GM10248 (cell line): ENCODE measurements around the gene CLEC16A.

Source experiments
- CTCF ChIA-PET: fragments of 300-600 bp; sonication (Branson Sonifier 250); formaldehyde crosslinking; extraction: SDS; loops from one replicate; lab custom pipeline; 2021; ENCODE audit warnings: antibody characterized with exemption; lab: Yijun Ruan, JAX
- POLR2A ChIA-PET: fragments of 350-650 bp; sonication (Branson Sonifier 250); formaldehyde crosslinking; extraction: SDS; loops from one replicate; lab custom pipeline; 2020; ENCODE audit warnings: antibody characterized with exemption; lab: Yijun Ruan, JAX
- DNase-seq: peaks from one replicate; pipeline ENCODE4 v3.0.0; 2012; ENCODE audit errors: extremely low spot score
- TF ChIP-seq, protein P1 (sequence below): IDR thresholded peaks from 2 replicates; pipeline ENCODE4 v1.5.1; 2012; ENCODE audit warnings: mild to moderate bottlenecking, low read depth; ENCODE audit errors: extremely low read depth, missing control alignments, control extremely low read depth

CLEC16A gene

DNA sequence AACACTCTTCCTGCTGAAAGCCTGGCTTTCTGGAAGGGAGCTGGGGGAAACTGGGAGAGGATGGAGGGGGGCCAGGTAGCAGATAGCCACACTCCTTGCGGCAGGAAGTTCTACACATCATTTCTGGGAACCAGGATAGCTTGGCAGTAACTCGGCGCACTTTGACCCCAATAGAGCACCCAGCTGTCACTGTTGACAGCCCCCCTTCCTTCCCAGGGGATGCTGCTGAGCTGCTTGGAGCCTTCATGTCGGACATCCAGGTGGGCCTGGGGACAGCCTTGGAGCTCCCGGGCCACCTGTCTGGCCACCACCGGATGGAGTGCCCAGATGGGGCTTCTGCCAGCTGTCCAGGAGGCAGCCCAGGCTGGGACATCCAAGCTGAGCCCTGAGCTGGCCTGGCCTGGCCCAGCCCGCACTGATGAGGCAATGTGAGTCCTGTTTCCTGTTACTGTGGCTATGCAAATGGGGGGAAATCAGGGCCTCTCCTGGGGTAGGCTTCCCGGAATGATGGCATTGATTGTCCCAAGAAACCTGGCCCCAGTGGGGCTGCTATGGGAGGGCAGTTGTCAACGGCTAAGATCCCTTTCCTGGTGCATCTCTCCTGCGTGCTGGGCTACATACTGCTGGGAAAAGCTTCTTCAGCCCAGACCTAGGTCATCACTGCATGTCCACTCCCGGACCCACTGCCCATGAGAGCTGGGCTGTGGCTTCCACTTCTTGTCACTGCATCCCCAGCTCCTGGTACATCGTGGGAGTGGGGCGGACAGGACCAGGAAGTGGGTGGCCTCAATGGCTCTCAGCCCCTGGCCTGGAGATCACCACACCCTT lies 261.6 kb downstream of the CLEC16A start:
- ChIA-PET CTCF (interaction anchor here (0.7 to 2.5 kb wide), 10 partner anchors 8 to 242 kb away, joined by 3 to 13 read pairs (median 6); partner anchors contain the start of gene SOCS1), POLR2A (interaction anchor here (1.0 to 2.9 kb wide), 6 partner anchors 19 to 241 kb away, joined by 3 to 18 read pairs (median 4); partner anchors contain the start of gene SOCS1)
- TF ChIP-seq, protein P1, sequence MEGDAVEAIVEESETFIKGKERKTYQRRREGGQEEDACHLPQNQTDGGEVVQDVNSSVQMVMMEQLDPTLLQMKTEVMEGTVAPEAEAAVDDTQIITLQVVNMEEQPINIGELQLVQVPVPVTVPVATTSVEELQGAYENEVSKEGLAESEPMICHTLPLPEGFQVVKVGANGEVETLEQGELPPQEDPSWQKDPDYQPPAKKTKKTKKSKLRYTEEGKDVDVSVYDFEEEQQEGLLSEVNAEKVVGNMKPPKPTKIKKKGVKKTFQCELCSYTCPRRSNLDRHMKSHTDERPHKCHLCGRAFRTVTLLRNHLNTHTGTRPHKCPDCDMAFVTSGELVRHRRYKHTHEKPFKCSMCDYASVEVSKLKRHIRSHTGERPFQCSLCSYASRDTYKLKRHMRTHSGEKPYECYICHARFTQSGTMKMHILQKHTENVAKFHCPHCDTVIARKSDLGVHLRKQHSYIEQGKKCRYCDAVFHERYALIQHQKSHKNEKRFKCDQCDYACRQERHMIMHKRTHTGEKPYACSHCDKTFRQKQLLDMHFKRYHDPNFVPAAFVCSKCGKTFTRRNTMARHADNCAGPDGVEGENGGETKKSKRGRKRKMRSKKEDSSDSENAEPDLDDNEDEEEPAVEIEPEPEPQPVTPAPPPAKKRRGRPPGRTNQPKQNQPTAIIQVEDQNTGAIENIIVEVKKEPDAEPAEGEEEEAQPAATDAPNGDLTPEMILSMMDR = no peak
- DNase-seq = peak; percentile 57

DNA sequence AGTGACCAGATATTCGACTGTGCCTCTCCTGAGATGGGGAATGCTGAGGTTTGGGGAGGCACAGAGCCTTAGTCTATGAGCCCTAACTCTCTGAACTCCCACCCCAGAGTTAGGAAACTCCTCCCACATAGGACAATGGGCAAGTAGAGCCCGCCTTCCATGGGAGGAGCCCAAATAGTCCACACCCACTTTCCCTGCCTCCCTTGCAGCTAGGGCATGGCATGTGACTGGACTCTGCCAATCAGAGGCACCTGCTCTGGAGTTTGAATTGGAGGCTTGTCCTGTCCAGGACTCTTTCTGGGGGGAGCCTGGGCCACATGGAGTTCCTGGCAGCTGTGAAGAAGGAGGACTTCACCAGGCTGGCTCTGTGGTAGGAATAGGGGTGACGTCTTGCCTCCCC lies 263.3 kb downstream of the CLEC16A start:
- DNase-seq = no peak
- TF ChIP-seq, protein P1 = no peak
- ChIA-PET POLR2A (interaction anchor here (1.7 kb wide), 1 partner anchor 102 kb away, joined by 3 read pairs; no protein-coding TSS in a partner anchor), CTCF (interaction anchor here (1.2 to 1.3 kb wide), 2 partner anchors 11 to 149 kb away, joined by 3 to 5 read pairs; no protein-coding TSS in a partner anchor)

DNA sequence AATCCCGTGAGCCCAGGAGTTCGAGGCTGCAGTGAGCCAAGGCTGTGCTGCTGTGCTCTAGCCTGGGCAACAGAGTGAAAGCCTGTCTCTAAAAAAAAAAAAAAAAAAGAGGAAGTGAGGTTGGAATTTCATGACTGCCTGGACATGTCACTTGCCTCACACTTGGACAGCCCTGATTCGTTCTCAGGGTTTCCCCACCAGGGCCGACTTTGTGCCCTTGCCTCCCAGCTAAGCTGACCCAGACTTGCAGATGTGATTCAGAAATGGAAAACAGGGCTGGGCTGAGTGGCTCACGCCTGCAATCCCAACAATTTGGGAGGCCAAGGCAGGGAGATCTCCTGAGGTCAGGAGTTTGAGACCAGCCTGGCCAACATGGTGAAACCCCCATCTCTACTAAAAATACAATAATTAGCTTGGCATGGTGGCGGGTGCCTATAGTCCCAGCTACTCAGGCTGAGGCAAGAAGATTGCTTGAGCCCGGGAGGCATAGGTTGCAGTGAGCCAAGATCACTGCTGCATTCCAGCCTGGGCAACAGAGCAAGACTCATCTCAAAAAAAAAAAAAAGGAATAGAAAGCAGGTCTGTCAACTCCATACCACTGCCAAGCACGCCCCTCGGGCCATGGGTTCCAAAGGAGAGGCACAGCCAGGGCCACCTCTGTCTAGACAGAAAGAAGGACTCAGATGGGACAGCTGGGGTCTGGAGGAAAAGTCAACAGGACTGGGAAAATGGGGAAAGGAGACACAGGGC lies 264.7 kb downstream of the CLEC16A start:
- ChIA-PET POLR2A (interaction anchor here (0.6 kb wide), 1 partner anchor 58 kb away, joined by 3 read pairs; no protein-coding TSS in a partner anchor), CTCF (interaction anchor here (0.7 to 1.8 kb wide), 5 partner anchors 9 to 255 kb away, joined by 3 to 10 read pairs (median 3); no protein-coding TSS in a partner anchor)
- DNase-seq = no peak
- TF ChIP-seq, protein P1 = no peak

DNA sequence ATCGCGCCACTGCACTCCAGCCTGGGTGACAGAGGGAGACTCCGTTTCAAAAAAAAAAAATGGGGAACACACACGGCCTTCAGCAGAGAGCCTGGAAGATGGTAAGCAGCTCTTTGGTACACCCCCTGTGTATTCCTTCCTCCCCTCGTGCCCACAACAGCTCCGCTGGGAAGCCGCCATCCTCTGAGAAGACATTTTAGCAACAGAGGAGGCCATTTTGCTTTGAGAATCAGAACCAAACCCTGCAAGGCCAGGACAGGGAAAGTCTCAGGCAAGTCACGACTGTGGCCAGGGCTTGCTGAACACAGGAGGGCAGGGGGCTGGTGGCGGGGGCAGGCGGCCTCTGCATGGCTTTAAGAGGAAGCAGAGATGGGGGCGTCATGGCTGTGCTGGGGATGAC lies 265.9 kb downstream of the CLEC16A start:
- DNase-seq = no peak
- ChIA-PET POLR2A (no interaction called here), CTCF (interaction anchor here (1.8 kb wide), 1 partner anchor 8 kb away, joined by 10 read pairs; no protein-coding TSS in a partner anchor)
- TF ChIP-seq, protein P1 = no peak

DNA sequence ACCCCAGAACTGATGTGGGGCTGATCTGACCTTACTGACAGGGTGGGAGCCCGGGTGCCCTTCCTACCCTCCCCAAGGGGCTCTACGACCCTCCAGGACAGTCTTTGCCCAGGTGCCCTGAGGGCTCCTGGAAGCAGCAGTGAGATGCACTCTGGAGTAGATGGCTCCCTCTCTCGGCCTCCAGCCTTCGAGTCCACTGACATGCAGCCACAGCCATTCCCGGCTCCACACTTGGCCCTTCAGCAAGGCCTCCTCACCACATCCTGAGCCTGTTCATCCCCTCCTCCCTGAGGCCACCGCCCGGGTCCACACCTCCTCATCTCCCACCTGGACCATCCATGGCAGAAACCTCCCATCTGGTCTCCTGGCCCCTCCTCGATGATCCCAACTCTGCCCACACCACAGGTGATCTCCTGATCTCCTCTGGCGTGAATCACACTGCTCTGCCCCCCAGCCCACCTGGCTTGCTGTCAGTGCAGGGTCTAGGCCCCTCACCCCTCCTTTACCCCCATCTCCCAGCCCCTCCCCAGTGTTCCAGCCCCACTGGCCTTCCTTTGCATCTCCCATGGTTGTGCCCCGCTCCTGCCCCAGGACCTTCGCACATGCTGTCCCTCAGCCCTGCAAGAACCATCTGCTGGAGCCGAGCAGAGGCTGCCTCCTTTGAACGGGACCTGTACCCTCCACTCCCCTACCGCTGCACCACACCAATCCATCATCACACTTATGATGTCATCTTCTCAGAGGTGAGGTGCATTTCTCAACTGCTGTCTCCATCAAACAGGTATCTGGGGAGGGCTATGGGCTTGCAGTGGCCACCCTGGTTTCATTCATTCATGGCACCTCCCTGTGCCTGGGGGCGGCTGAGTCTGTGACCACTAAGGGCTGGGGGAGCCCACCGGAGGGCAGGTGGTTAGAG lies 267.0 kb downstream of the CLEC16A start:
- no peak for DNase-seq
- CTCF ChIA-PET = interaction anchor here (0.6 to 2.1 kb wide), 3 partner anchors 11 to 22 kb away, joined by 3 to 6 read pairs (median 3); no protein-coding TSS in a partner anchor
- POLR2A ChIA-PET = no interaction called here
- TF ChIP-seq, protein P1 = no peak
